GM12872 (cell line): ENCODE measurements around the gene SLC35D1.

Source experiments
- TF ChIP-seq, protein P1 (sequence below): IDR thresholded peaks from 3 replicates; pipeline ENCODE4 v1.5.1; 2011; ENCODE audit warnings: low read depth, mild to moderate bottlenecking, low read length, moderate library complexity; ENCODE audit not compliant: insufficient read depth

The SLC35D1 gene

DNA sequence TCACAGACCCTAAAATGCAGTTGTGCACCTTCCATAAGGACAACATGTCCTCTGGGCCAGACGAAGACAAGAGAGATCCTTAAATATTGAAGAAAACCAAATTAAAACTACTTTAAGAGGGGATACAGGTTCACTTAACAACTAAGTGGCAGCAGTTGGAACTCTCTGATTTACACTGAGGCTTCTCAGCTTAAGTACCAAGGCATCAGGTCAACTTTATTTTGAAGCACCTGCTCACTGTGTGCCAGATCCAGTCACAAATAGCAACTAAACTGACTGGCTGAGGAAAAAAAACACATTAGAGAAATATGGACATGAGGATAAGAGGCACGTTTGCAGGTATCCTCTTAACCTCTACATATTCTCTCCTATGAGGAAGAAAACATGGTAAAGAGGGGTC is 33.2 kb downstream of the SLC35D1 start:
- TF ChIP-seq, protein P1, sequence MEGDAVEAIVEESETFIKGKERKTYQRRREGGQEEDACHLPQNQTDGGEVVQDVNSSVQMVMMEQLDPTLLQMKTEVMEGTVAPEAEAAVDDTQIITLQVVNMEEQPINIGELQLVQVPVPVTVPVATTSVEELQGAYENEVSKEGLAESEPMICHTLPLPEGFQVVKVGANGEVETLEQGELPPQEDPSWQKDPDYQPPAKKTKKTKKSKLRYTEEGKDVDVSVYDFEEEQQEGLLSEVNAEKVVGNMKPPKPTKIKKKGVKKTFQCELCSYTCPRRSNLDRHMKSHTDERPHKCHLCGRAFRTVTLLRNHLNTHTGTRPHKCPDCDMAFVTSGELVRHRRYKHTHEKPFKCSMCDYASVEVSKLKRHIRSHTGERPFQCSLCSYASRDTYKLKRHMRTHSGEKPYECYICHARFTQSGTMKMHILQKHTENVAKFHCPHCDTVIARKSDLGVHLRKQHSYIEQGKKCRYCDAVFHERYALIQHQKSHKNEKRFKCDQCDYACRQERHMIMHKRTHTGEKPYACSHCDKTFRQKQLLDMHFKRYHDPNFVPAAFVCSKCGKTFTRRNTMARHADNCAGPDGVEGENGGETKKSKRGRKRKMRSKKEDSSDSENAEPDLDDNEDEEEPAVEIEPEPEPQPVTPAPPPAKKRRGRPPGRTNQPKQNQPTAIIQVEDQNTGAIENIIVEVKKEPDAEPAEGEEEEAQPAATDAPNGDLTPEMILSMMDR = no peak

GRCh38 chr1:67020304-67020703 is 33.6 kb downstream of the SLC35D1 start:
- TF ChIP-seq, protein P1 = no peak

- TF ChIP-seq, protein P1 = no peak
These were observed 34.3 kb downstream of the SLC35D1 start for GRCh38 chr1:67019600-67020136.

DNA sequence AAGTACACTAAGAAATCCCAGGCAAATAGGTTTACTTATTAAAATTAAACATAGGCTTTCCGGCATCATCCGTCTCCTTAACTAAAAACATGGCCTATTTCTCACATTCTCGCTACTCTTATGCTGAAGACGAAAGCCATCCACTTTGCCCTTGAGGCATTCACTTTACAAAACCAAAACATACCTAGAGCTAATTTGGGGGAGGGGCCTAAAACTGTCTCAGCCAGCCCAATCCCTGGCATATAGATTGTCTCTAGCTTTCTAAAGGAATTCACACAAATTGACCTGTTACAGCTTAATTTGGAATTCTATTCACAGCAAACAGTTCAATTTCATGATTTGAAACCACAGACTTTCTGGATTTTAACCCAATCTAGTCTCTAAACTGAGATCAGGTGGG is 34.8 kb downstream of the SLC35D1 start:
- TF ChIP-seq, protein P1 = no peak

DNA sequence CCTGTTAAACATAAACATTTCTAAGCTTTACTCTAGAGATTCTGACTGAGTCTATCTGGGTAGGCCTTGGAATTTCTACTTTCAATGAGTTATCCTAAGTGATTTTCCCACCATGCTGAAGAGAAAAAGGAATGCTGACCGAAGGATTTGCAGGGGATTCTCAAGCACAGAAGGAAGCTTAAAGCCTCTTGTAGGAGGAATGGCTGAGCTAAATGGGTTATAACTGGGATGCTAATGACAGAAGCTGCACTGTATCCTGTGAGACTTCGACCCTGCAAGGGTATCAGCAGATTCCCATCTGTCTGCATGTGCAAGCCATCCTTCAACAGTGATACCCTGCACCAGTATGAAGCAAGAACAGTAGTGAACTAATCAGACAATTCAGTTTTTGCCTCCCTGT is 35.4 kb downstream of the SLC35D1 start:
- TF ChIP-seq, protein P1 = no peak

DNA sequence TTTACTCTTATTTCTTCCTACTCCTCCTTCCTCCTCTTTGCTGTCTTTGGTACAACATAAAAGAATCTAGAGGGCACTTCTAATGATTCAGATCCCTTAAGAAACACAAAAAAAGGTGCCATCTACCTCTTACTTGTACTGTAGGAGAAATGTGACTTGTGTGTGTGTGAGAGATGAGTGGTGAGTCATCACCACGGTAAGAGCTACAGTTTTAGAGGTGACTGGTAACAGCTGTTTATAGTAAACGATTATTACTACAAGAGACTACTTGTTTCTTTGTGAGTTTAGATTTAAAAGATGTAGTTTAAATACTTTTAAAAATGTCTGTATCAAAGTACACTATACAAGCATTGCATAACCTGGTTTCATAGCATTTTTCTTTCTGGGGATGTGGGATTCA is 40.4 kb downstream of the SLC35D1 start:
- TF ChIP-seq, protein P1 = no peak

- TF ChIP-seq, protein P1 = no peak
These were observed 44.2 kb downstream of the SLC35D1 start for GRCh38 chr1:67009792-67010191.
